ENCODE results near the gene SLC25A23.
"Not testable (repeated sequence)": the region's sequence is repeated elsewhere in the genome, so short reads cannot be mapped to it uniquely, and the experiment has no call there.

Gene SLC25A23

GRCh38 chr19:6431891-6432290, 27.7 kb downstream of the SLC25A23 start:
- Histone ChIP-seq H3K4me1 (ENCODE audit: insufficient read depth, poor library complexity, severe bottlenecking) (no peaks in the 10 kb centered on the region), H3K4me3 (ENCODE audit: severe bottlenecking) (no peak overlapping the region), H3K9me3 (ENCODE audit: severe bottlenecking) (no peaks in the 10 kb centered on the region), H3K27me3 (ENCODE audit: insufficient read depth, poor library complexity, severe bottlenecking) (no peaks in the 10 kb centered on the region), H3K27ac (ENCODE audit: poor library complexity, severe bottlenecking) (no peak overlapping the region), H3K36me3 (ENCODE audit: low read depth) (no peaks in the 10 kb centered on the region)
- ATAC-seq (ENCODE audit: low read depth): no peak
- no peak for TF ChIP-seq CTCF (IDR thresholded peaks at IDR 0.05; ENCODE audit: poor library complexity, severe bottlenecking)
- no peak for DNase-seq (ENCODE audit: low spot score)

GRCh38 chr19:6429419-6430221, 30.0 kb downstream of the SLC25A23 start:
- peaks cover 5% of the 10 kb centered on the region for H3K4me1 ChIP-seq (ENCODE audit: insufficient read depth, poor library complexity, severe bottlenecking)
- no peak overlapping the region for H3K4me3 ChIP-seq (ENCODE audit: severe bottlenecking)
- H3K9me3 ChIP-seq (ENCODE audit: severe bottlenecking): no peaks in the 10 kb centered on the region
- no peaks in the 10 kb centered on the region for H3K36me3 ChIP-seq (ENCODE audit: low read depth)
- H3K27ac ChIP-seq (ENCODE audit: poor library complexity, severe bottlenecking): no peak overlapping the region
- no peak for ATAC-seq (ENCODE audit: low read depth)
- no peak for DNase-seq (ENCODE audit: low spot score)
- no peak for TF ChIP-seq CTCF (IDR thresholded peaks at IDR 0.05; ENCODE audit: poor library complexity, severe bottlenecking)
- H3K27me3 ChIP-seq (ENCODE audit: insufficient read depth, poor library complexity, severe bottlenecking): no peaks in the 10 kb centered on the region

GRCh38 chr19:6428692-6429418, 30.7 kb downstream of the SLC25A23 start:
- H3K9me3 ChIP-seq (ENCODE audit: severe bottlenecking); H3K36me3 ChIP-seq (ENCODE audit: low read depth); H3K4me3 ChIP-seq (ENCODE audit: severe bottlenecking); H3K27ac ChIP-seq (ENCODE audit: poor library complexity, severe bottlenecking); ATAC-seq (ENCODE audit: low read depth); H3K4me1 ChIP-seq (ENCODE audit: insufficient read depth, poor library complexity, severe bottlenecking); DNase-seq (ENCODE audit: low spot score); H3K27me3 ChIP-seq (ENCODE audit: insufficient read depth, poor library complexity, severe bottlenecking): not testable (repeated sequence)

GRCh38 chr19:6427131-6427530, 32.5 kb downstream of the SLC25A23 start:
- Histone ChIP-seq H3K27me3 (ENCODE audit: insufficient read depth, poor library complexity, severe bottlenecking) (no peaks in the 10 kb centered on the region), H3K4me1 (ENCODE audit: insufficient read depth, poor library complexity, severe bottlenecking) (peaks cover 5% of the 10 kb centered on the region), H3K9me3 (ENCODE audit: severe bottlenecking) (no peaks in the 10 kb centered on the region), H3K4me3 (ENCODE audit: severe bottlenecking) (no peak overlapping the region), H3K36me3 (ENCODE audit: low read depth) (peaks cover 15% of the 10 kb centered on the region), H3K27ac (ENCODE audit: poor library complexity, severe bottlenecking) (no peak overlapping the region)
- ATAC-seq (ENCODE audit: low read depth) (no peak), DNase-seq (ENCODE audit: low spot score) (no peak)
- no peak for TF ChIP-seq CTCF (IDR thresholded peaks at IDR 0.05; ENCODE audit: poor library complexity, severe bottlenecking)

- no peak for TF ChIP-seq CTCF (IDR thresholded peaks at IDR 0.05; ENCODE audit: poor library complexity, severe bottlenecking)
- no peaks in the 10 kb centered on the region for H3K27me3 ChIP-seq (ENCODE audit: insufficient read depth, poor library complexity, severe bottlenecking)
- DNase-seq (ENCODE audit: low spot score) (no peak), ATAC-seq (ENCODE audit: low read depth) (no peak)
- H3K27ac ChIP-seq (ENCODE audit: poor library complexity, severe bottlenecking): peak overlapping the region; percentile 42
- peak overlapping the region; percentile 15 for H3K4me3 ChIP-seq (ENCODE audit: severe bottlenecking)
- no peaks in the 10 kb centered on the region for H3K9me3 ChIP-seq (ENCODE audit: severe bottlenecking)
- peaks cover 24% of the 10 kb centered on the region for H3K36me3 ChIP-seq (ENCODE audit: low read depth)
- peaks cover 5% of the 10 kb centered on the region for H3K4me1 ChIP-seq (ENCODE audit: insufficient read depth, poor library complexity, severe bottlenecking)
Measured at GRCh38 chr19:6425732-6426620, 33.6 kb downstream of the SLC25A23 start.
